A673 (cell line): Measurements from ENCODE around the gene CCDC34. TPM values are rescaled to one million over a fixed set of nuclear protein-coding genes. Genes with fewer than 3 reads are reported as not detected.

Source experiments
- BruUV-seq: library from RNA; stranded (reverse); fragments of 400-500 nt; replicated peaks from 2 replicates; lab custom pipeline; 2021; lab: Mats Ljungman, UMichigan
- CTCF ChIA-PET: fragments of 300-600 bp; sonication (Branson Sonifier 250); formaldehyde crosslinking; loops from one replicate; lab custom pipeline; 2022; ENCODE audit warnings: antibody characterized with exemption; lab: Charles Lee
- POLR2A ChIA-PET: fragments of 300-600 bp; sonication (Branson Sonifier 250); formaldehyde crosslinking; loops from one replicate; lab custom pipeline; 2022; ENCODE audit warnings: antibody characterized with exemption; ENCODE audit not compliant: low non-redundant PET; lab: Charles Lee
- DNase-seq: peaks from one replicate; pipeline ENCODE4 v3.0.0-alpha.2; 2015; ENCODE audit warnings: low spot score
- H3K27ac ChIP-seq: fragments of 200-600 bp; sonication (generic); 2 replicates; pipeline ENCODE4 v1.5.1; 2016; ENCODE audit warnings: mixed run types, low read depth, mild to moderate bottlenecking, mixed read lengths, antibody characterized with exemption, low read length; ENCODE audit not compliant: poor library complexity, severe bottlenecking
- H3K27me3 ChIP-seq: fragments of 200-600 bp; sonication (generic); replicated peaks from 2 replicates; pipeline ENCODE4 v1.6.1; 2017; ENCODE audit warnings: mixed run types, low read depth, mild to moderate bottlenecking, mixed read lengths, antibody characterized with exemption, low read length; ENCODE audit not compliant: insufficient read depth, poor library complexity
- H3K36me3 ChIP-seq: fragments of 200-600 bp; sonication (generic); 2 replicates; pipeline ENCODE4 v1.6.1; 2016; ENCODE audit warnings: mixed run types, mild to moderate bottlenecking, mixed read lengths, antibody characterized with exemption, low read length; ENCODE audit not compliant: insufficient read depth, poor library complexity, severe bottlenecking
- H3K4me1 ChIP-seq: fragments of 200-600 bp; sonication (generic); 2 replicates; pipeline ENCODE4 v1.6.1; 2017; ENCODE audit warnings: mixed run types, mild to moderate bottlenecking, mixed read lengths, antibody characterized with exemption, low read length; ENCODE audit not compliant: insufficient read depth, poor library complexity, severe bottlenecking
- H3K4me3 ChIP-seq: fragments of 200-600 bp; sonication (generic); 2 replicates; pipeline ENCODE4 v1.5.1; 2016; ENCODE audit warnings: low read depth, mixed run types, mild to moderate bottlenecking, mixed read lengths, low read length; ENCODE audit not compliant: poor library complexity, severe bottlenecking
- H3K9me3 ChIP-seq: fragments of 200-600 bp; sonication (generic); 2 replicates; pipeline ENCODE4 v1.6.1; 2016; ENCODE audit warnings: mixed run types, low read depth, mild to moderate bottlenecking, mixed read lengths, antibody characterized with exemption, low read length; ENCODE audit not compliant: poor library complexity, severe bottlenecking
- EZH2 ChIP-seq: fragments of 200-600 bp; sonication (generic); IDR thresholded peaks from 2 replicates; pipeline ENCODE4 v1.6.1; 2017; ENCODE audit warnings: borderline replicate concordance, low read depth, mild to moderate bottlenecking, mixed read lengths, antibody characterized with exemption, low read length; ENCODE audit not compliant: poor library complexity, severe bottlenecking
- intact Hi-C: fragments of 100-400 bp; cut with micrococcal nuclease; formaldehyde crosslinking; loops from one replicate; pipeline ENCODE4 v1.10.0; 2022; ENCODE audit not compliant: unreplicated experiment
- total RNA-seq: library from RNA; stranded (reverse); gene quantifications from 2 replicates; pipeline ENCODE4 v1.2.3, GENCODE V29; 2021
- TF ChIP-seq, protein P1 (sequence below): fragments of 300-800, 200-600 bp; sonication (generic); conservative IDR thresholded peaks from 2 replicates; pipeline ENCODE4 v1.5.1; 2017; ENCODE audit warnings: low read depth, mild to moderate bottlenecking, antibody characterized with exemption, low read length, moderate library complexity, mixed read lengths

CCDC34 gene
- total RNA-seq, 1 experiment from 2014 or later = 101 TPM

- Histone ChIP-seq H3K9me3 (no peaks in the 10 kb centered on the region), H3K4me1 (no peaks in the 10 kb centered on the region), H3K36me3 (no peaks in the 10 kb centered on the region), H3K27ac (no peak overlapping the region), H3K4me3 (no peak overlapping the region), H3K27me3 (no peaks in the 10 kb centered on the region)
- TF ChIP-seq, protein P1, sequence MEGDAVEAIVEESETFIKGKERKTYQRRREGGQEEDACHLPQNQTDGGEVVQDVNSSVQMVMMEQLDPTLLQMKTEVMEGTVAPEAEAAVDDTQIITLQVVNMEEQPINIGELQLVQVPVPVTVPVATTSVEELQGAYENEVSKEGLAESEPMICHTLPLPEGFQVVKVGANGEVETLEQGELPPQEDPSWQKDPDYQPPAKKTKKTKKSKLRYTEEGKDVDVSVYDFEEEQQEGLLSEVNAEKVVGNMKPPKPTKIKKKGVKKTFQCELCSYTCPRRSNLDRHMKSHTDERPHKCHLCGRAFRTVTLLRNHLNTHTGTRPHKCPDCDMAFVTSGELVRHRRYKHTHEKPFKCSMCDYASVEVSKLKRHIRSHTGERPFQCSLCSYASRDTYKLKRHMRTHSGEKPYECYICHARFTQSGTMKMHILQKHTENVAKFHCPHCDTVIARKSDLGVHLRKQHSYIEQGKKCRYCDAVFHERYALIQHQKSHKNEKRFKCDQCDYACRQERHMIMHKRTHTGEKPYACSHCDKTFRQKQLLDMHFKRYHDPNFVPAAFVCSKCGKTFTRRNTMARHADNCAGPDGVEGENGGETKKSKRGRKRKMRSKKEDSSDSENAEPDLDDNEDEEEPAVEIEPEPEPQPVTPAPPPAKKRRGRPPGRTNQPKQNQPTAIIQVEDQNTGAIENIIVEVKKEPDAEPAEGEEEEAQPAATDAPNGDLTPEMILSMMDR = no peak
- no peak for TF ChIP-seq EZH2
- ChIA-PET POLR2A (no interaction called here), CTCF (interaction anchor here (1.0 to 1.1 kb wide), 2 partner anchors 27 to 92 kb away, joined by 3 read pairs; no protein-coding TSS in a partner anchor)
- DNase-seq = no peak
- intact Hi-C loops = no loop called here
- no TSS peak for BruUV-seq
Measured at GRCh38 chr11:27300974-27301373, 62.0 kb downstream of the CCDC34 start.

GRCh38 chr11:27297616-27298015 is 65.4 kb downstream of the CCDC34 start:
- ChIA-PET CTCF (interaction anchor here (0.6 to 2.4 kb wide), 2 partner anchors 114 to 190 kb away, joined by 4 to 81 read pairs; no protein-coding TSS in a partner anchor), POLR2A (interaction anchor here (0.6 kb wide), 1 partner anchor 18 kb away, joined by 8 read pairs; no protein-coding TSS in a partner anchor)
- no peaks in the 10 kb centered on the region for H3K9me3 ChIP-seq
- intact Hi-C loops = loop anchor here (2.0 to 5.0 kb wide), 2 partner anchors 189 to 545 kb away; no protein-coding TSS in a partner anchor
- no TSS peak for BruUV-seq
- no peak overlapping the region for H3K4me3 ChIP-seq
- no peaks in the 10 kb centered on the region for H3K36me3 ChIP-seq
- no peak for TF ChIP-seq EZH2
- TF ChIP-seq, protein P1 = no peak
- H3K27ac ChIP-seq = no peak overlapping the region
- H3K27me3 ChIP-seq = no peaks in the 10 kb centered on the region
- no peak for DNase-seq
- H3K4me1 ChIP-seq = peaks cover 18% of the 10 kb centered on the region

DNA sequence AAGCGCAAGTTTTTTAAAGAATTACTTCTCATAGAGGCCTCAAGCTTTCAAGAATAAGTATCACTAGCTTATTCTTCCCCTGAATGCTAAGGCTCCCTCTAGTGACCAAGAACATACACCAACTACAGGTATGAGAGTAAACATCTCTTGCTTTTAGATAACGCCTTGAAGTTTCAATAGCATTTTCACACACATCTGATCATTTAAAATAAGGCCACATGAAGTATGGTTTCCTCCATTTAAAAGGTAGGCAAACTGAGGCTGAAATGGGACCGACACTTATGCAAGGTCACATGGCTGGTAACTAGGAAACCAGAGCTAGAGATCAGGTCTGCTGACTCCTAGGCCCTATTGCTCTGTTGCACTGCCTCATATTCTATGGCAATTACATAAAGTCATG is 66.5 kb downstream of the CCDC34 start:
- Histone ChIP-seq H3K4me1 (peaks cover 18% of the 10 kb centered on the region), H3K4me3 (no peak overlapping the region), H3K27ac (no peak overlapping the region), H3K9me3 (peaks cover 6% of the 10 kb centered on the region), H3K27me3 (no peaks in the 10 kb centered on the region), H3K36me3 (no peaks in the 10 kb centered on the region)
- peak; percentile 91 for DNase-seq
- BruUV-seq = no TSS peak
- TF ChIP-seq EZH2 = no peak
- TF ChIP-seq, protein P1 = peak; percentile 100
- POLR2A ChIA-PET = no interaction called here
- intact Hi-C loops = loop anchor here (1.0 to 5.0 kb wide), 3 partner anchors 112 to 544 kb away; no protein-coding TSS in a partner anchor
- CTCF ChIA-PET = interaction anchor here (0.6 to 2.4 kb wide), 33 partner anchors 9 to 674 kb away, joined by 3 to 81 read pairs (median 4); partner anchors contain the start of genes CCDC34 and LGR4
